GM18858 (cell line): ENCODE measurements around the gene PKP1.

Experiments used
- ATAC-seq: cut with Tn5 transposase; IDR thresholded peaks from one replicate; pipeline ENCODE4 v1.9.1; 2021; ENCODE audit not compliant: unreplicated experiment

PKP1 gene

GRCh38 chr1:201260648-201261311 lies 22.5 kb upstream of the PKP1 start:
- no peak for ATAC-seq

GRCh38 chr1:201261771-201262547 lies 21.3 kb upstream of the PKP1 start:
- ATAC-seq, result no peak

- ATAC-seq, result no peak
These were observed 20.2 kb upstream of the PKP1 start for GRCh38 chr1:201262963-201263608.

GRCh38 chr1:201264072-201264471 lies 19.2 kb upstream of the PKP1 start:
- no peak for ATAC-seq

- ATAC-seq, result no peak
These were observed 18.8 kb upstream of the PKP1 start for GRCh38 chr1:201264554-201264953.

GRCh38 chr1:201265756-201266155 lies 17.6 kb upstream of the PKP1 start:
- no peak for ATAC-seq

- no peak for ATAC-seq
These were observed 17.0 kb upstream of the PKP1 start for GRCh38 chr1:201266276-201266675.

- ATAC-seq, result no peak
These were observed 16.5 kb upstream of the PKP1 start for GRCh38 chr1:201266774-201267173.

- no peak for ATAC-seq
These were observed 15.7 kb upstream of the PKP1 start for GRCh38 chr1:201267481-201268229.

- no peak for ATAC-seq
These were observed 14.6 kb upstream of the PKP1 start for GRCh38 chr1:201268604-201269151.

- ATAC-seq, result no peak
These were observed 14.0 kb upstream of the PKP1 start for GRCh38 chr1:201269281-201269680.

GRCh38 chr1:201269900-201270410 lies 13.4 kb upstream of the PKP1 start:
- no peak for ATAC-seq

GRCh38 chr1:201270616-201271390 lies 12.5 kb upstream of the PKP1 start:
- ATAC-seq, result no peak

- no peak for ATAC-seq
These were observed 10.5 kb upstream of the PKP1 start for GRCh38 chr1:201272799-201273198.

GRCh38 chr1:201274616-201275252 lies 8.6 kb upstream of the PKP1 start:
- no peak for ATAC-seq

GRCh38 chr1:201275253-201275666 lies 8.0 kb upstream of the PKP1 start:
- ATAC-seq, result no peak

- ATAC-seq, result no peak
These were observed 6.4 kb upstream of the PKP1 start for GRCh38 chr1:201276891-201277290.

GRCh38 chr1:201277441-201277840 lies 5.9 kb upstream of the PKP1 start:
- ATAC-seq, result no peak

- ATAC-seq, result no peak
These were observed 4.0 kb upstream of the PKP1 start for GRCh38 chr1:201279313-201279712.

- ATAC-seq, result no peak
These were observed 2.4 kb upstream of the PKP1 start for GRCh38 chr1:201280884-201281283.
